ENCODE measurements around the gene CHIT1. TPM values are rescaled to one million over a fixed set of nuclear protein-coding genes. Genes with fewer than 3 reads are reported as not detected.

Gene CHIT1
- total and polyA plus RNA-seq, 9 of the 15 experiments (the other 6 are each of a cell fraction or from before 2014, with no cell fraction given): not detected

DNA sequence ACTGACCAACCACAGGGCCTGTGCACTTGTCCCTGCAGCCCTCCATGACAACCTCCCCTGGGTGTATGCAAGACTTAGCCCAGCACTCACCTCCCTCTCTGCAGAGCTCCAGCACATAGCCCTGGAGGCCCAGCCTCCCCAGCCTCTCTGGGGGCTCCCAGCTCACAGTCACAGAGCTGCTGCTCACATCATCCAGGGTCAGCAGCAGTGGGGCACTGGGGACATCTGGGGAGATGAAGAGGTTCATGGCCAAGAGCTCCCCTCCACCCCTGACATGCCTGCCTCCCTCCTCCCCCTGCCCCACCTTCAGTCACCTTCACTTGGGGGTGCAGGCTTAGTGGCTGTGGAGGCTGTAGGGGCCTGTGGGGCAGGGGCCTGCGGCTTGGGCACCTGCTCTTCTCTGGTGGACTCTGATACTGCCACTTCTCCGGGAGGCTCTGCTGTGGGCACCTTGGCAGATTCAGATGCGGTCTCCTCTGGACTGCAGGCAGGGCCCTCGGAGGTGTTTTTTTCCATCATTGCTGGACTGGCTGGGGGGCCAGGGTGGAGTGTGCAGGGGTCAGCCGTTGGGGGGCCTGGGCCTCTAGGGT, 54.1 kb downstream of the CHIT1 start, which contains the start of gene MYBPH:
Gene MYBPH (minus strand): TSS at position 590 of the 590 bp plus-strand sequence. CDS start 71 bp downstream, at position 519.
- BruUV-seq (replicated peaks): no TSS peak
- H3K9me1 ChIP-seq (ENCODE audit: control insufficient read depth, insufficient read depth, low read length): no peaks in the 10 kb centered on the region
- intact Hi-C loops (cut with micrococcal nuclease) (no loop called here), in situ Hi-C loops (cut with MboI) (no loop called here)
- H3K9me3 ChIP-seq (replicated peaks; ENCODE audit: control insufficient read depth, insufficient read depth, low read depth, low read length): no peaks in the 10 kb centered on the region
- WGBS (ENCODE audit: insufficient coverage, low coverage, missing lambda C conversion rate): 0% methylated on average over 4 of the region's 5 CpGs
- ATAC-seq: no peak
- DNase-seq (ENCODE audit: extremely low read depth in 1 of 4, low spot score in 3 of 4): no peak
- no peak within 1 kb of the TSS for H3K27ac ChIP-seq (ENCODE audit: extremely low read depth, low read depth, low read length)
- H3K4me3 ChIP-seq: no peak within 1 kb of the TSS
- no peak for TF ChIP-seq HNRNPK (IDR thresholded peaks at IDR 0.05; ENCODE audit: low read depth, low read length, poor library complexity, severe bottlenecking)
- no peak for TF ChIP-seq USF1 (CRISPR knock-in tag; IDR thresholded peaks at IDR 0.05)
- no peak for TF ChIP-seq PHB2 (IDR thresholded peaks at IDR 0.05; ENCODE audit: low read depth)
- no peak for TF ChIP-seq NR3C1 (CRISPR knock-in tag; IDR thresholded peaks at IDR 0.05)
- no peak for TF ChIP-seq ZNF140 (CRISPR knock-in tag; IDR thresholded peaks at IDR 0.05)
- TF ChIP-seq LARP7 (IDR thresholded peaks at IDR 0.05): no peak
- no peak for TF ChIP-seq ASH1L (IDR thresholded peaks at IDR 0.05; ENCODE audit: borderline replicate concordance, low read depth, partially characterized antibody)
- no peak for TF ChIP-seq GABPA (tag; conservative IDR thresholded peaks at IDR 0.05; ENCODE audit: low read depth)
- no peak for TF ChIP-seq MTA1 (IDR thresholded peaks at IDR 0.05; ENCODE audit: borderline replicate concordance)
- no peak for TF ChIP-seq PHF20 (IDR thresholded peaks at IDR 0.05; ENCODE audit: partially characterized antibody)
- TF ChIP-seq PHF21A (IDR thresholded peaks at IDR 0.05; ENCODE audit: borderline replicate concordance, low read depth): no peak
- TF ChIP-seq NKRF (IDR thresholded peaks at IDR 0.05; ENCODE audit: borderline replicate concordance): no peak
- TF ChIP-seq BDP1 (IDR thresholded peaks at IDR 0.05; ENCODE audit: insufficient read depth, insufficient read length): no peak
- TF ChIP-seq, protein P1, sequence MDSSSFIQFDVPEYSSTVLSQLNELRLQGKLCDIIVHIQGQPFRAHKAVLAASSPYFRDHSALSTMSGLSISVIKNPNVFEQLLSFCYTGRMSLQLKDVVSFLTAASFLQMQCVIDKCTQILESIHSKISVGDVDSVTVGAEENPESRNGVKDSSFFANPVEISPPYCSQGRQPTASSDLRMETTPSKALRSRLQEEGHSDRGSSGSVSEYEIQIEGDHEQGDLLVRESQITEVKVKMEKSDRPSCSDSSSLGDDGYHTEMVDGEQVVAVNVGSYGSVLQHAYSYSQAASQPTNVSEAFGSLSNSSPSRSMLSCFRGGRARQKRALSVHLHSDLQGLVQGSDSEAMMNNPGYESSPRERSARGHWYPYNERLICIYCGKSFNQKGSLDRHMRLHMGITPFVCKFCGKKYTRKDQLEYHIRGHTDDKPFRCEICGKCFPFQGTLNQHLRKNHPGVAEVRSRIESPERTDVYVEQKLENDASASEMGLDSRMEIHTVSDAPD (CRISPR knock-in tag; IDR thresholded peaks at IDR 0.05): no peak
- TF ChIP-seq NFATC3 (IDR thresholded peaks at IDR 0.05): no peak
- no peak for TF ChIP-seq HEY1 (CRISPR knock-in tag; IDR thresholded peaks at IDR 0.05; ENCODE audit: borderline replicate concordance)
- no peak for TF ChIP-seq KLF1 (tag; IDR thresholded peaks at IDR 0.05)
- TF ChIP-seq DNMT1 (IDR thresholded peaks at IDR 0.05): no peak
- TF ChIP-seq COPS2 (conservative IDR thresholded peaks at IDR 0.05): no peak
- H3K9ac ChIP-seq (ENCODE audit: insufficient read depth in 1 of 2, low read depth in 2 of 2, low read length in 2 of 2): 0 out of 4 replicates have a peak within 1 kb of the TSS, but pooled peaks of 1 of the 2 experiments have one; percentile 4
- H3K4me2 ChIP-seq (ENCODE audit: insufficient read depth, low read length): no peak within 1 kb of the TSS
- H3K27me3 ChIP-seq (ENCODE audit: control insufficient read depth in 2 of 2, insufficient read depth in 2 of 2, low read length in 2 of 2): peaks cover 10 to 70% of the 10 kb centered on the region in 2 experiments; a peak in 4 of 5 replicates
- no peaks in the 10 kb centered on the region for H3K36me3 ChIP-seq (ENCODE audit: control insufficient read depth, insufficient read depth, low read length)
- no peak within 1 kb of the TSS for H2AFZ ChIP-seq (ENCODE audit: low read depth, low read length)
- FAIRE-seq: no peak
- H3K79me2 ChIP-seq (ENCODE audit: control insufficient read depth, insufficient read depth, low read length): no peaks in the 10 kb centered on the region
- peaks cover 0 to 8% of the 10 kb centered on the region in 2 experiments; a peak in 1 of 5 replicates for H3K4me1 ChIP-seq (replicated peaks in 1 of 2; ENCODE audit: control insufficient read depth in 2 of 2, insufficient read depth in 2 of 2, low read length in 2 of 2)
- H4K20me1 ChIP-seq (replicated peaks; ENCODE audit: control insufficient read depth, insufficient read depth, low read length): peaks cover 29% of the 10 kb centered on the region; the same call in 1 of the 2 replicates
- CTCF ChIA-PET (ENCODE audit: low intra/inter-chr PET ratio): interaction anchor here (0.6 kb wide), 1 partner anchor 11 kb away, joined by 3 read pairs; no protein-coding TSS in a partner anchor
- POLR2A ChIA-PET: interaction anchor here (1.1 to 1.2 kb wide), 2 partner anchors 15 to 49 kb away, joined by 4 to 5 read pairs; no protein-coding TSS in a partner anchor
